SK-N-SH treated with all-trans-retinoic acid at 6 μM for 48 hours (cell line): ENCODE data around the gene ERGIC1.

Experiments used
- ATAC-seq: fragments of 200-7000 bp; cut with Tn5 transposase; 3 replicates; pipeline ENCODE4 v1.9.1; 2020; ENCODE audit warnings: mild to moderate bottlenecking, moderate library complexity
- ARNTL ChIP-seq: fragments of 450-650 bp; formaldehyde crosslinking; IDR thresholded peaks from 2 replicates; pipeline ENCODE4 v1.5.0; 2020; ENCODE audit warnings: low read depth, mild to moderate bottlenecking, moderate library complexity, borderline replicate concordance
- BACH2 ChIP-seq: fragments of 250-450 bp; sonication (Bioruptor Pico); IDR thresholded peaks from 2 replicates; pipeline ENCODE4 v1.9.0; 2021; ENCODE audit warnings: mild to moderate bottlenecking, borderline replicate concordance
- CSDC2 ChIP-seq: fragments of 250-450 bp; sonication (Bioruptor Pico); IDR thresholded peaks from 2 replicates; pipeline ENCODE4 v1.5.0; 2020; ENCODE audit warnings: mild to moderate bottlenecking, moderate library complexity
- CSRNP3 ChIP-seq: fragments of 250-450 bp; sonication (Bioruptor Pico); IDR thresholded peaks from 2 replicates; pipeline ENCODE4 v1.5.1; 2021; ENCODE audit warnings: mild to moderate bottlenecking, moderate library complexity
- ESRRG ChIP-seq: fragments of 250-450 bp; sonication (Bioruptor Pico); IDR thresholded peaks from 2 replicates; pipeline ENCODE4 v1.6.1; 2021; ENCODE audit warnings: mild to moderate bottlenecking
- GLIS3 ChIP-seq: fragments of 250-450 bp; sonication (Bioruptor Pico); IDR thresholded peaks from 2 replicates; pipeline ENCODE4 v1.5.0; 2020; ENCODE audit warnings: mild to moderate bottlenecking, moderate library complexity
- OSR1 ChIP-seq: fragments of 250-450 bp; sonication (Bioruptor Pico); IDR thresholded peaks from 2 replicates; pipeline ENCODE4 v1.8.0; 2022; ENCODE audit warnings: moderate library complexity, mild to moderate bottlenecking, inconsistent platforms
- PATZ1 ChIP-seq: fragments of 250-450 bp; sonication (Bioruptor Pico); IDR thresholded peaks from 2 replicates; pipeline ENCODE4 v1.8.0; 2020; ENCODE audit warnings: mild to moderate bottlenecking, moderate library complexity, borderline replicate concordance
- PPARA ChIP-seq: fragments of 250-450 bp; sonication (Bioruptor Pico); IDR thresholded peaks from 2 replicates; pipeline ENCODE4 v1.5.0; 2020; ENCODE audit warnings: mild to moderate bottlenecking, borderline replicate concordance
- RARB ChIP-seq: fragments of 250-450 bp; sonication (Bioruptor Pico); IDR thresholded peaks from 2 replicates; pipeline ENCODE4 v1.8.0; 2021; ENCODE audit warnings: mild to moderate bottlenecking, moderate library complexity
- SNAI2 ChIP-seq: fragments of 250-450 bp; sonication (Bioruptor Pico); IDR thresholded peaks from 2 replicates; pipeline ENCODE4 v1.5.0; 2020; ENCODE audit warnings: mild to moderate bottlenecking, moderate library complexity
- TCF4 ChIP-seq: fragments of 250-450 bp; sonication (Bioruptor Pico); IDR thresholded peaks from 2 replicates; pipeline ENCODE4 v1.8.0; 2021; ENCODE audit warnings: mild to moderate bottlenecking, moderate library complexity, borderline replicate concordance
- TOX ChIP-seq: fragments of 250-450 bp; sonication (Bioruptor Pico); IDR thresholded peaks from 2 replicates; pipeline ENCODE4 v1.8.0; 2021; ENCODE audit warnings: mild to moderate bottlenecking, moderate library complexity, borderline replicate concordance
- ZC3H10 ChIP-seq: fragments of 250-450 bp; sonication (Bioruptor Pico); IDR thresholded peaks from 2 replicates; pipeline ENCODE4 v1.5.1; 2021; ENCODE audit warnings: mild to moderate bottlenecking, moderate library complexity
- ZFP3 ChIP-seq: fragments of 250-450 bp; sonication (Bioruptor Pico); IDR thresholded peaks from 2 replicates; pipeline ENCODE4 v1.5.0; 2020; ENCODE audit warnings: mild to moderate bottlenecking, moderate library complexity
- ZFP30 ChIP-seq: fragments of 450-650 bp; formaldehyde crosslinking; IDR thresholded peaks from 2 replicates; pipeline ENCODE4 v1.5.0; 2022; ENCODE audit warnings: mild to moderate bottlenecking, moderate library complexity
- ZNF565 ChIP-seq: fragments of 450-650 bp; formaldehyde crosslinking; conservative IDR thresholded peaks from 2 replicates; pipeline ENCODE4 v1.5.0; 2020; ENCODE audit warnings: low read depth, mild to moderate bottlenecking, moderate library complexity
- ZNF70 ChIP-seq: fragments of 450-650 bp; formaldehyde crosslinking; IDR thresholded peaks from 2 replicates; pipeline ENCODE4 v1.5.0; 2020; ENCODE audit warnings: mild to moderate bottlenecking, moderate library complexity
- ZNF8 ChIP-seq: fragments of 450-650 bp; formaldehyde crosslinking; IDR thresholded peaks from 2 replicates; pipeline ENCODE4 v1.5.0; 2020; ENCODE audit warnings: mild to moderate bottlenecking, moderate library complexity
- TF ChIP-seq, protein P1 (sequence below): fragments of 250-450 bp; sonication (Bioruptor Pico); IDR thresholded peaks from 2 replicates; pipeline ENCODE4 v1.8.0; 2021; ENCODE audit warnings: low read depth, mild to moderate bottlenecking, moderate library complexity, borderline replicate concordance
- TF ChIP-seq, protein P2 (sequence below): fragments of 250-450 bp; sonication (Bioruptor Pico); IDR thresholded peaks from 2 replicates; pipeline ENCODE4 v1.5.1; 2020; ENCODE audit warnings: low read depth, mild to moderate bottlenecking, moderate library complexity

ERGIC1 gene

GRCh38 chr5:172972552-172972951, 138.5 kb downstream of the ERGIC1 start:
- ATAC-seq, result no peak
- TF ChIP-seq RARB (CRISPR knock-in tag) (no peak), CSRNP3 (CRISPR knock-in tag) (no peak), PPARA (no peak), OSR1 (no peak)

DNA sequence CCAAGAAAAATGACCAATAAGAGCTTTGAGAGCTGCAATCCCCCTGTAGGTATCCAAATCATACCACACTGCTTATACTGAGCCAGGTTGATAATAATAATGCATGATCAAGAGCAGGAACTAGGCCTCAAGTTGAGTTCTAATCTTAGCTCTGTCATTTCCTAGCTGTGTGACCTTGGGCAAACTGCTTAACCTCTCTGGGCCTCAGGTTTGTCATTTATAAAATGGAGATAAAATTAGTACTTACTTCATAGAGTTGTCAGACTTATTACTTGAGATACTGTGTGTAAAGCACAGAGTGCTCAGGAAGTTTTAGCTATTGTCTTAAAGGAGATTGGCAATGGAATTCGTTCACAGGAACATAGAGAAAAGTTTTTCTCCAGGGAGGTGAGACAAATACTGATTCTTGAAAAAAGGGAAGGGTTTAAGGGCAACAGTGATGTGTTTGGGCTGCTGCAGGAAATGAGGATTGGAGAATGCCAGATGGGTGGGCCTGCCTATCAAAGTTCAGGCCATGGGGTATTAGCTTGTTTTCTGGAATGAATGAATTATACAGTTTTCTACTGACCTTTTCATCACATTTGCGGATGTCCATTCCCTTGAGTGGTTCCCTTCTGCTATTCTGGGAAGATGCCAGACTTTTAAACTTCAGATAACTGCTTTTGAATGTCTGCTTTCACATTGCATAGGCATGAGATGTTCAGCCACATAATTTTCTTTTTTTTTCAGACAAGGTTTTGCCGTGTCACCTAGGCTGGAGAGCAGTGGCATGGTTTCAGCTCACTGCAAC, 139.3 kb downstream of the ERGIC1 start:
- no peak for TF ChIP-seq RARB (CRISPR knock-in tag)
- TF ChIP-seq TOX, result no peak
- no peak for TF ChIP-seq PPARA
- no peak for TF ChIP-seq PATZ1 (CRISPR knock-in tag)
- TF ChIP-seq BACH2 (CRISPR knock-in tag), result no peak
- no peak for TF ChIP-seq ARNTL (CRISPR knock-in tag)
- no peak for TF ChIP-seq ZNF8 (CRISPR knock-in tag)
- TF ChIP-seq ZNF70 (CRISPR knock-in tag), result no peak
- TF ChIP-seq, protein P1, sequence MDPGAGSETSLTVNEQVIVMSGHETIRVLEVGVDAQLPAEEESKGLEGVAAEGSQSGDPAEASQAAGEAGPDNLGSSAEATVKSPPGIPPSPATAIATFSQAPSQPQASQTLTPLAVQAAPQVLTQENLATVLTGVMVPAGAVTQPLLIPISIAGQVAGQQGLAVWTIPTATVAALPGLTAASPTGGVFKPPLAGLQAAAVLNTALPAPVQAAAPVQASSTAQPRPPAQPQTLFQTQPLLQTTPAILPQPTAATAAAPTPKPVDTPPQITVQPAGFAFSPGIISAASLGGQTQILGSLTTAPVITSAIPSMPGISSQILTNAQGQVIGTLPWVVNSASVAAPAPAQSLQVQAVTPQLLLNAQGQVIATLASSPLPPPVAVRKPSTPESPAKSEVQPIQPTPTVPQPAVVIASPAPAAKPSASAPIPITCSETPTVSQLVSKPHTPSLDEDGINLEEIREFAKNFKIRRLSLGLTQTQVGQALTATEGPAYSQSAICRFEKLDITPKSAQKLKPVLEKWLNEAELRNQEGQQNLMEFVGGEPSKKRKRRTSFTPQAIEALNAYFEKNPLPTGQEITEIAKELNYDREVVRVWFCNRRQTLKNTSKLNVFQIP, result no peak
- TF ChIP-seq GLIS3 (CRISPR knock-in tag), result no peak
- no peak for TF ChIP-seq CSDC2 (CRISPR knock-in tag)
- TF ChIP-seq ZFP3 (CRISPR knock-in tag), result no peak
- no peak for TF ChIP-seq SNAI2 (CRISPR knock-in tag)
- TF ChIP-seq TCF4, result no peak
- peak; percentile 60 for ATAC-seq

DNA sequence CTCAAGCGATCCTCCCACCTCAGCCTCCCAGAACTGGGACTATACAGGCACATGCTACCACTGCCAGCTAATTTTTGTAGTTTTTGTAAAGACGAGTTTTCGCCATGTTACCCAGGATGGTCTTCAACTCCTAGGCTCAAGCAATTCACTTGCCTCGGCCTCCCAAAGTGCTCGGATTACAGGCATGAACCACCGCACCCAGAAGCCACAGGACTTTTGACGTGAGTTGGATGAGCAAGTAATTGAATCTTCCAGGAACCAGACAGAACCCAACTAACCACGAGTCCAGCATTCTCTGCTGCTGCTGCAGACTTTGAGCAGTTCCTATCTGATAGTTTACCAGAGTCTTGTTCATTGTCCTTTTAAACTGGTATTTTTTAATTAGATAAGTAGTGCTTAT, 139.9 kb downstream of the ERGIC1 start:
- TF ChIP-seq GLIS3 (CRISPR knock-in tag), result no peak
- TF ChIP-seq CSDC2 (CRISPR knock-in tag), result 0 out of 2 replicates have a peak, but pooled peaks have one; percentile 48
- TF ChIP-seq, all 23 proteins: peak for 1
- ATAC-seq, result peak; percentile 15; the same call in 1 of the 3 replicates

DNA sequence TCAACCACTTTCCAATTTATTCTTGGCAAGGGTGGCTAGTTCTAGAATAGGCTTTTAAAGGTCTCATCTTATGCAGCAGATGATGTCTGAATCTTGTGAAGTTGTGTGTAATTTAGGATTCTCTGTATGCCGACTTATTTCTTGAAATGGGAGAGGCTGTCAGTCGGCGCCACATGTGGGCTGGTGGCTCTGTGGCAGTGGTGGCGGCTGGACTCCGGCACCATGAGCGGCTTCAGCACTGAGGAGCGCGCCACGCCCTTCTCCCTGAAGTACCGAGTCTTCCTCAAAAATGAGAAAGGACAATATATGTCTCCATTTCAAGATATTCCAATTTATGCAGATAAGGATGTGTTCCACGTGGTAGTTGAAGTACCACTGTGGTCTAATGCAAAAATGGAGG, 141.2 kb downstream of the ERGIC1 start:
- no peak for ATAC-seq
- TF ChIP-seq ESRRG (CRISPR knock-in tag) (no peak), GLIS3 (CRISPR knock-in tag) (no peak)
- TF ChIP-seq, all 23 proteins: peak for 0

GRCh38 chr5:172979778-172980177, 145.7 kb downstream of the ERGIC1 start:
- no peak for ATAC-seq
- TF ChIP-seq SNAI2 (CRISPR knock-in tag) (no peak), PATZ1 (CRISPR knock-in tag) (no peak), CSDC2 (CRISPR knock-in tag) (no peak), CSRNP3 (CRISPR knock-in tag) (no peak), ESRRG (CRISPR knock-in tag) (no peak), ZC3H10 (CRISPR knock-in tag) (no peak), ZFP30 (CRISPR knock-in tag) (no peak), GLIS3 (CRISPR knock-in tag) (no peak), BACH2 (CRISPR knock-in tag) (no peak), TCF4 (no peak), OSR1 (no peak), RARB (CRISPR knock-in tag) (no peak), ARNTL (CRISPR knock-in tag) (no peak), ZNF8 (CRISPR knock-in tag) (no peak), ZNF565 (CRISPR knock-in tag) (no peak), PPARA (no peak), ZFP3 (CRISPR knock-in tag) (no peak)
- TF ChIP-seq, protein P2, sequence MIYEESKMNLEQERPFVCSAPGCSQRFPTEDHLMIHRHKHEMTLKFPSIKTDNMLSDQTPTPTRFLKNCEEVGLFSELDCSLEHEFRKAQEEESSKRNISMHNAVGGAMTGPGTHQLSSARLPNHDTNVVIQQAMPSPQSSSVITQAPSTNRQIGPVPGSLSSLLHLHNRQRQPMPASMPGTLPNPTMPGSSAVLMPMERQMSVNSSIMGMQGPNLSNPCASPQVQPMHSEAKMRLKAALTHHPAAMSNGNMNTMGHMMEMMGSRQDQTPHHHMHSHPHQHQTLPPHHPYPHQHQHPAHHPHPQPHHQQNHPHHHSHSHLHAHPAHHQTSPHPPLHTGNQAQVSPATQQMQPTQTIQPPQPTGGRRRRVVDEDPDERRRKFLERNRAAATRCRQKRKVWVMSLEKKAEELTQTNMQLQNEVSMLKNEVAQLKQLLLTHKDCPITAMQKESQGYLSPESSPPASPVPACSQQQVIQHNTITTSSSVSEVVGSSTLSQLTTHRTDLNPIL, result no peak
